ENCODE results near the gene PUS7. TPM values are rescaled to one million over a fixed set of nuclear protein-coding genes. Genes with fewer than 3 reads are reported as not detected.

The PUS7 gene
- total and polyA plus RNA-seq, 4 donors, result 3.4 to 17.2 (median 5.0) TPM

DNA sequence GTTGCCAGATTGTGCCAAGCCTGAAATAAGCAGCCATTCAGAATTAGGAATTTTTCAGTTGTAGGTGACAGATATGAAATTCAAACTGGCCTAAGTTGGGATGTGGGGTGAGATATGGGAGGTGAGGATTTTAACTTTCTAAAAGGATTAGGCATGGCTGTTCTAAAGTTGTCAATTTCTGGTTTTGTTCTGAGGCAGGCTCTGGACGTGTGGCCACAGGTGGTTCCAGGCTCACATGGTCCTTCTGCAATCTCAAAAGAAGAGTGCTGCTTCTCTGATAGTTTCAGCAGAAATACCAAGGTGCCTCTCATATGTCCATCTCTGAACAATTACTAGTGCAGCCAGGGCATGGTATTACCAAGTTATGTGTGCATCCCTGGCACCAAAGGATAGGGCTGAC is 37.9 kb upstream of the PUS7 start:
- TF ChIP-seq RAD21 (IDR thresholded peaks at IDR 0.05) (no peak), SP1 (IDR thresholded peaks at IDR 0.05) (no peak), HNF4G (IDR thresholded peaks at IDR 0.05) (no peak), GABPA (IDR thresholded peaks at IDR 0.05 in 1 of 2, conservative IDR thresholded peaks at IDR 0.05 in 1 of 2) (no peak), EGR1 (IDR thresholded peaks at IDR 0.05; ENCODE audit: low read depth in 2 of 2) (no peak), TAF1 (conservative IDR thresholded peaks at IDR 0.05) (no peak)
- no peak overlapping the region for H3K9ac ChIP-seq (ENCODE audit: low read depth in 1 of 2, low read length in 2 of 2)
- H3K27me3 ChIP-seq (ENCODE audit: control insufficient read depth in 4 of 4, insufficient read depth in 4 of 4, low read length in 3 of 4), result no peaks in the 10 kb centered on the region
- H3K27ac ChIP-seq (ENCODE audit: low read depth in 1 of 2, low read length in 2 of 2), result no peak overlapping the region
- peaks cover 6 to 39% (median 30%) of the 10 kb centered on the region in 4 donors for H3K36me3 ChIP-seq (ENCODE audit: control insufficient read depth in 4 of 4, insufficient read depth in 3 of 4, low read depth in 1 of 4, low read length in 3 of 4)
- WGBS, result 91% methylated on average over 1 of the region's 1 CpG
- H3K4me3 ChIP-seq (ENCODE audit: low read depth in 1 of 3, low read length in 3 of 3), result no peak overlapping the region
- DNase-seq (ENCODE audit: low spot score), result no peak
- H3K4me1 ChIP-seq (ENCODE audit: control insufficient read depth in 4 of 4, insufficient read depth in 4 of 4, low read length in 3 of 4), result no peaks in the 10 kb centered on the region
- H3K9me3 ChIP-seq (ENCODE audit: control insufficient read depth in 4 of 4, low read length in 3 of 4), result no peaks in the 10 kb centered on the region

GRCh38 chr7:105538339-105538738 is 16.3 kb upstream of the PUS7 start:
- Histone ChIP-seq H3K4me3 (ENCODE audit: low read depth in 1 of 3, low read length in 3 of 3) (no peak overlapping the region), H3K27me3 (ENCODE audit: control insufficient read depth in 4 of 4, insufficient read depth in 4 of 4, low read length in 3 of 4) (no peaks in the 10 kb centered on the region), H3K36me3 (ENCODE audit: control insufficient read depth in 4 of 4, insufficient read depth in 3 of 4, low read depth in 1 of 4, low read length in 3 of 4) (peaks cover 11 to 42% (median 25%) of the 10 kb centered on the region in 4 donors), H3K27ac (ENCODE audit: low read depth in 1 of 2, low read length in 2 of 2) (no peak overlapping the region), H3K4me1 (ENCODE audit: control insufficient read depth in 4 of 4, insufficient read depth in 4 of 4, low read length in 3 of 4) (peaks cover 0 to 3% (median 2%) of the 10 kb centered on the region in 4 donors), H3K9ac (ENCODE audit: low read depth in 1 of 2, low read length in 2 of 2) (no peak overlapping the region), H3K9me3 (ENCODE audit: control insufficient read depth in 4 of 4, low read length in 3 of 4) (no peaks in the 10 kb centered on the region)
- 93% methylated on average over 2 of the region's 2 CpGs for WGBS
- no peak for TF ChIP-seq CTCF (IDR thresholded peaks at IDR 0.05; ENCODE audit: low read depth, low read length, missing input control)
- no peak for TF ChIP-seq JUND (IDR thresholded peaks at IDR 0.05)
- no peak for TF ChIP-seq GABPA (IDR thresholded peaks at IDR 0.05 in 1 of 2, conservative IDR thresholded peaks at IDR 0.05 in 1 of 2)
- TF ChIP-seq EGR1 (IDR thresholded peaks at IDR 0.05; ENCODE audit: low read depth in 2 of 2), result no peak
- TF ChIP-seq, protein P1, sequence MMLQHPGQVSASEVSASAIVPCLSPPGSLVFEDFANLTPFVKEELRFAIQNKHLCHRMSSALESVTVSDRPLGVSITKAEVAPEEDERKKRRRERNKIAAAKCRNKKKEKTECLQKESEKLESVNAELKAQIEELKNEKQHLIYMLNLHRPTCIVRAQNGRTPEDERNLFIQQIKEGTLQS (IDR thresholded peaks at IDR 0.05), result no peak
- TF ChIP-seq NR2F2 (IDR thresholded peaks at IDR 0.05), result no peak
- TF ChIP-seq FOXA1 (IDR thresholded peaks at IDR 0.05), result no peak
- TF ChIP-seq SP1 (IDR thresholded peaks at IDR 0.05), result no peak
- TF ChIP-seq HNF4G (IDR thresholded peaks at IDR 0.05), result no peak
- TF ChIP-seq REST (IDR thresholded peaks at IDR 0.05), result no peak
- no peak for TF ChIP-seq YY1 (IDR thresholded peaks at IDR 0.05)
- no peak for TF ChIP-seq RXRA (IDR thresholded peaks at IDR 0.05)
- TF ChIP-seq HNF4A (conservative IDR thresholded peaks at IDR 0.05), result no peak
- TF ChIP-seq FOXA2 (IDR thresholded peaks at IDR 0.05), result no peak
- no peak for TF ChIP-seq TAF1 (conservative IDR thresholded peaks at IDR 0.05)
- TF ChIP-seq, protein P2, sequence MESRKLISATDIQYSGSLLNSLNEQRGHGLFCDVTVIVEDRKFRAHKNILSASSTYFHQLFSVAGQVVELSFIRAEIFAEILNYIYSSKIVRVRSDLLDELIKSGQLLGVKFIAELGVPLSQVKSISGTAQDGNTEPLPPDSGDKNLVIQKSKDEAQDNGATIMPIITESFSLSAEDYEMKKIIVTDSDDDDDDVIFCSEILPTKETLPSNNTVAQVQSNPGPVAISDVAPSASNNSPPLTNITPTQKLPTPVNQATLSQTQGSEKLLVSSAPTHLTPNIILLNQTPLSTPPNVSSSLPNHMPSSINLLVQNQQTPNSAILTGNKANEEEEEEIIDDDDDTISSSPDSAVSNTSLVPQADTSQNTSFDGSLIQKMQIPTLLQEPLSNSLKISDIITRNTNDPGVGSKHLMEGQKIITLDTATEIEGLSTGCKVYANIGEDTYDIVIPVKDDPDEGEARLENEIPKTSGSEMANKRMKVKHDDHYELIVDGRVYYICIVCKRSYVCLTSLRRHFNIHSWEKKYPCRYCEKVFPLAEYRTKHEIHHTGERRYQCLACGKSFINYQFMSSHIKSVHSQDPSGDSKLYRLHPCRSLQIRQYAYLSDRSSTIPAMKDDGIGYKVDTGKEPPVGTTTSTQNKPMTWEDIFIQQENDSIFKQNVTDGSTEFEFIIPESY (IDR thresholded peaks at IDR 0.05), result no peak
- no peak for DNase-seq (ENCODE audit: low spot score)

Data from liver (tissue), 9 donors.